HG03066 (cell line): Measurements from ENCODE around the gene PLA2G5.

Experiments
- ATAC-seq: cut with Tn5 transposase; IDR thresholded peaks from one replicate; pipeline ENCODE4 v1.9.1; 2021; ENCODE audit warnings: low read depth; ENCODE audit not compliant: unreplicated experiment

The PLA2G5 gene

GRCh38 chr1:20089328-20090077 lies 19.5 kb downstream of the PLA2G5 start:
- no peak for ATAC-seq

- no peak for ATAC-seq
Measured at GRCh38 chr1:20090119-20090518, 20.1 kb downstream of the PLA2G5 start.

- no peak for ATAC-seq
Measured at GRCh38 chr1:20090641-20091040, 20.6 kb downstream of the PLA2G5 start.

- ATAC-seq, result no peak
Measured at GRCh38 chr1:20093303-20093702, 23.3 kb downstream of the PLA2G5 start.

- no peak for ATAC-seq
Measured at GRCh38 chr1:20093940-20094391, 24.0 kb downstream of the PLA2G5 start.

- no peak for ATAC-seq
Measured at GRCh38 chr1:20095564-20096434, 25.8 kb downstream of the PLA2G5 start.

- no peak for ATAC-seq
Measured at GRCh38 chr1:20096840-20097447, 26.9 kb downstream of the PLA2G5 start.

- no peak for ATAC-seq
Measured at GRCh38 chr1:20099533-20099932, 29.5 kb downstream of the PLA2G5 start.

- ATAC-seq, result no peak
Measured at GRCh38 chr1:20100632-20101355, 30.8 kb downstream of the PLA2G5 start.

- ATAC-seq, result no peak
Measured at GRCh38 chr1:20102875-20103274, 32.9 kb downstream of the PLA2G5 start.

GRCh38 chr1:20105856-20106255 lies 35.9 kb downstream of the PLA2G5 start:
- ATAC-seq, result no peak

GRCh38 chr1:20107351-20107750 lies 37.4 kb downstream of the PLA2G5 start:
- no peak for ATAC-seq

- no peak for ATAC-seq
Measured at GRCh38 chr1:20107796-20108195, 37.8 kb downstream of the PLA2G5 start.

- no peak for ATAC-seq
Measured at GRCh38 chr1:20108366-20109123, 38.6 kb downstream of the PLA2G5 start.

- ATAC-seq, result no peak
Measured at GRCh38 chr1:20109223-20109856, 39.3 kb downstream of the PLA2G5 start.

GRCh38 chr1:20110679-20111078 lies 40.7 kb downstream of the PLA2G5 start:
- no peak for ATAC-seq

- ATAC-seq, result no peak
Measured at GRCh38 chr1:20111452-20111851, 41.5 kb downstream of the PLA2G5 start.

GRCh38 chr1:20112279-20113000 lies 42.4 kb downstream of the PLA2G5 start:
- no peak for ATAC-seq
